IPS-18c (cell line): ENCODE results near the gene FNDC5.
"Not testable (repeated sequence)": the region's sequence is repeated elsewhere in the genome, so short reads cannot be mapped to it uniquely, and the experiment has no call there.

Experiments
- H3K4me3 ChIP-seq: 2 replicates; pipeline ENCODE4 v1.7.0; 2013; ENCODE audit warnings: low read depth, mild to moderate bottlenecking, low read length, moderate library complexity; ENCODE audit not compliant: insufficient read depth
- H3K9me3 ChIP-seq: one replicate; pipeline ENCODE4 v1.6.1; 2013; ENCODE audit warnings: mild to moderate bottlenecking, low read length, moderate library complexity; ENCODE audit not compliant: control insufficient read depth, insufficient read depth

FNDC5 gene

DNA sequence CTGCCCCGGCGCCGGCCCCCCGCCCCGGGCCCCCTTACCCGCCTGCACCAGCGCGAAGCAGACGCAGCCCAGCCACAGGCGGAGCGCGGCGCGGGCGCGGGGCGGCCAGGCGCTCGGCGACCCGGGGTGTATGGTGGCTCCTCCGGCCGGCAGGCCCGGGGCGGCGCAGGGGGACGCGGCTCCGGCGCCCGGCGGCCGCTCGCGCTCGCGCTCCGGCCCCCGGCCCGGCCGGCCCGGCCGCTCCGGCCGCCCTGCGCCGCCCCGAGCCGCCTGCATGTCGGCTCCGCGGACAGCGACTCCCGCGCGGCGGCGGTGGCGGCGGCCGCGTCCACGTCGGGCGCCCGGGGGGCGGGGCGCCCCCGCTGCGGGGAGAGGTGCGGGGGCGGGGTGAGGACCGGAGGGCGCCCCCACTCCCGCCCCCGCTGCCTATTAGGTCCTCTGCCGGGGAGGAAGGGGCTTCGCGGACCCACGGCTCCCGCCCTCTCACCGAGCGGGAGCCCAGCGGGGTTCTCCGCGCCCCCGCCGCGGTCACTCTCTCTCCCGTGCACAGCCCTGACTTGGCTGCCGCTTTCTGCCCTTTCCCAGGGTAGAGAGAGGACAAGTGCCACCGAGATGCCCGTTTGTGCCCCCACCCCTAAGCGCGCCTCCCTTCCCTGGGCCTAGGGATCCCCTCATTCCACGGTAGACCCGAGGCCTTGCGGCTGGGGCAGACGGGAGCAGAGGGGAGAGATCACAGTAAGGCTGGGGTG lies at the start of gene FNDC5:
Gene FNDC5, minus strand, starts transcription at position 298 of the 749 bp plus-strand sequence.
- Histone ChIP-seq H3K4me3 (peak within 1 kb of the TSS; percentile 57), H3K9me3 (no peaks in the 10 kb centered on the region)

DNA sequence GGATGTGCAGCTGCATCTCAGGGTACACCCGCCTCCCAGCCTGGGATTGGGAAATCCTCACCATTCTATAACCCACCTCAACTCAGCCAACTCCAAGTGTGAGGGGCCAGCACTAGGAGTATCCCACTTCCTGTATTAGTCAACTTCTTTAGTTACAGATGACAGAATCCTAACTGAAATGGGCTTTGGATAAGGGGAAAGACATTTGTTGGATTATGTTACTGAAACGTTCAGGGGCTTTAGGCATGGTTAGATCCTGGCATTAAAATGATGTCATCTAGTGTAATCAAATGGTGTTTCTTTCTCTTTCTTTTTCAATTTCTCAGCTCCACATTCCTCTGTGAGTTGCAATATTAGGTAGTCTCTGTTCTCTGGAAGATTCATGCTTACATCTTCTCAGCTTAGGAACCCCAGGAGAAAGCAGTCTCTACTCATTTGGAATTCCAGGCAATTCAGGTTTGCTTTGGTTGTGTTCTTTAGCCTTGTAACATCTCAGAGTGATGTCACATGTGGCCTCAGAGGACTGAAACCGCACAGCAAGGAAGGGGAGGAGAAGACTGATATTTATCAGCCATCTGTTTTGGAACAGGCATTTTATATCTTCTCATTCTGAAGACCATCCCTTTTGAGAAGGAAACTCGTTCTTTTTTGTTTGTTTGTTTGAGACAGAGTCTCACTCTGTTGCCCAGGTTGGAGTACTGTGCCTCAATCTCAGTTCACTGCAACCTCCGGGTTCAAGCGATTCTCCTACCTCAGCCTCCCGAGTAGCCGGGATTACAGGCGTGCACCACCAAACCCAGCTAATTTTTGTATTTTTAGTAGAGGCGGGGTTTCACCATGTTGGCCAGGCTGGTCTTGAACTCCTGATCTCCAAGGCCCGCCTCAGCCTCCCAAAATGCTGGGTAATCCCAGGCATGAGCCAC lies 49.4 kb upstream of the FNDC5 start:
- Histone ChIP-seq H3K9me3 (peaks cover 2% of the 10 kb centered on the region), H3K4me3 (no peak overlapping the region)

DNA sequence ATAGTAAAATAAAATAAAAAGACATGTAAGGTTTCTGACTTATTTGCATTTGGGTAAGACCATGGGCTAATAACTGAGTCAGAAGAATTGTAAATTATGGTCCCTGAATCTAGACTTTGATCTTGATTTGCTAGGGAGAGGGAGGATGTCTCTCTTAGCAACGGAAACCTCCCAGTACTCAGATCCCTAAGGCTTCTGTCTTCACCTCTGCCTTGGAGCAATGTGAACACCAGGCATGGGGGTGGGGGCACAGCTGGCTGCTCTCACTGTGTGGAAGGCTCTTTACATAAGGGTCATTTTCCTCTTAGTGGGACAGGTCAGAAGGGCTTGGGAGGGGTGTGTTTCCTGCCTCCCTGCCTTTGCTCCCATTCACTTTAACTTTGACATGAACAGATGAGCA lies 47.5 kb upstream of the FNDC5 start:
- peaks cover 2% of the 10 kb centered on the region for H3K9me3 ChIP-seq
- no peak overlapping the region for H3K4me3 ChIP-seq

DNA sequence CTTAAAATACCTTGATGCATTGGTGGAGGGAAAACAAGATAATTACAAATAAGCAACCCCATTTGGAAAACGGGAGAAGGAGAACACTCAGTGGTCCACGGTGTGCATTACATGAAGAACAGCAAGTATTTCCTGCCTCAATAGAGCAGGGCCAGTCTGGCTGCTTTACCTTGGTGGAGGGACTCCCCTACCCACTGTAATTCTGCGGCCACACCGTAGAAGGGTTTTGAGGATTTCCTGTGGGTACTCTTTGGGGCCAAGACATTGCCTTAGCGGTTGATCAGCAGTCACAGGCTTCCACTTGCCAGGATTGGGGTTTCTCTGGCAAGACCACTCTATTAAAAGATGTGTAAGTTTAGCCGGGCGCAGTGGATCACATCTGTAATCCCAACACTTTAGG lies 46.8 kb upstream of the FNDC5 start:
- Histone ChIP-seq H3K9me3 (peaks cover 2% of the 10 kb centered on the region), H3K4me3 (no peak overlapping the region)

DNA sequence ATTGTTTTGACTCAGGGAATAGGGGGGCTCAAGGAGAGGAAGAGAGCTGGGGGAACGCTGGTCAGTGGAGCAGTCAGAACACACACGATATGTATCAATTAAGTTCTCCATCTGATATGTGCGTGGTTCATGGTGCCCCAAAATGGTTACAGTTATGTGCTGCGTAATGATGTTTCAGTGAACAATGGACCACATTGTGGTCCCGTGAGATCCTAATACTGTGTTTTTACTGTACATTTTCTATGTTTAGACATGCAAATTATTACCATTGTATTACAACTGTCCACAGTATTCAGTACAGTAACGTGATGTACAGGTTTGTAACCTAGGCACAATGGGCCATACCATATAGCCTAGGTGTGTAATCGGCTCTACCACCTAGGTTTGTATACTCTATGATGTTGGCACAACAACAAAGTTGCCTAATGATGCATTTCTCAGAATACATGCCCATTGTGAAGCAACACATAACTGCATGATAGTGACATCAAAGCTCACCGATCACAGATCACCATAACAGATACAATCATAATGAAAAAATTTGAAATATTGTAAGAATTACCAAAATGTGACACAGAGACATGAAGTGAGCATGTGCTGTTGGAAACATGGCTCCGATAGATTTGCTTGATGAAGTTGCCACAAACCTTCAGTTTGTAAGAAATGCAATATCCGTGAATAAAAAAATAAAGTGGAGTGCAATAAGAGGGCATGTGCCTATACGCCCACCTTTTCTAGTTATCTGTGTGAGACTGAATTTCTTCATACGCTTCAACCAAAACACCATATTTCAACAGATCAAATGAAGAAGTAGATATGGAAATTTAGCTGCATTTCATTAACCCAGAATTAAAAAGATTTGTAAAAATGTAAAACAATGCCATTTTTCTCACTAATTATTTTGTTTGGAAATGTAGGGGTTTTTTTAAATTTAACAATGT lies 45.3 kb upstream of the FNDC5 start:
- Histone ChIP-seq H3K4me3 (no peak overlapping the region), H3K9me3 (peaks cover 2% of the 10 kb centered on the region)

DNA sequence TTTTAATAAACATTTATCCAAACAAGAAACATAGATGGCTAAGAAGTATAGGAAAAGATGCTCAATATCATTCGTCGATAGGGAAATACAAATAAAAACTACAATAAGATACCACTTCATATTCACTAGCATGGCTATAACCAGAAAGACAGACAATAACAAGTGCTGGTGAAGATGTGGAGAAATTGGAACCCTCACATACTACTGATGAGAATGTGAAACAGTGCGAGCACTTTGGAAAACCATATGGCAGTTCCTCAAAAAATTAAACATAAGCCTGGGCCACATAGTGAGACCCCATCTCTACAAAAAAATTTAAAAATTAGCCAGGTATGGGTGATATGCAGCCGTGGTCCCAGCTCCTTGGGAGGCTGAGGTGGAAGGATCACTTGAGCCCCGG lies 39.6 kb upstream of the FNDC5 start:
- Histone ChIP-seq H3K9me3 (no peaks in the 10 kb centered on the region), H3K4me3 (no peak overlapping the region)

DNA sequence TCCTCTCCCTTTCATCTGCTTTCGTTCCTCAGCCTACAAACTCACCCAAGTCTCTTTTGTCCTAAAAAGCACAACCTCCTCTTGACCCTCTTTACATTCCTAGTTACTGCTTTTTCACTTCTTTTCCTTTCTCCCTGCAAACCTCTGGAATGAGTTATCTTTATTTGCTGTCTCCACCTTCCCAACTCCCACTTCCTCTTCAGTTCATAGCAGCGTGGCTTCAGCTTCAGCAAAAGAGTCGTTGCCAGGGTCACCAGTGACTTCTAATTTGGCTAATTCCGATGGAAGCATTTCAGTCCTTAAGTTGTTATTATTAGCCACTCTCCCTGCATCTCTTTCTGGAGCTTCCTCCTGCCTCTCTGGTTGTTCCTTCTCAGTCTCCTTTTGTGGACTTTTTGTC lies 36.7 kb upstream of the FNDC5 start:
- H3K4me3 ChIP-seq: no peak overlapping the region
- no peaks in the 10 kb centered on the region for H3K9me3 ChIP-seq

DNA sequence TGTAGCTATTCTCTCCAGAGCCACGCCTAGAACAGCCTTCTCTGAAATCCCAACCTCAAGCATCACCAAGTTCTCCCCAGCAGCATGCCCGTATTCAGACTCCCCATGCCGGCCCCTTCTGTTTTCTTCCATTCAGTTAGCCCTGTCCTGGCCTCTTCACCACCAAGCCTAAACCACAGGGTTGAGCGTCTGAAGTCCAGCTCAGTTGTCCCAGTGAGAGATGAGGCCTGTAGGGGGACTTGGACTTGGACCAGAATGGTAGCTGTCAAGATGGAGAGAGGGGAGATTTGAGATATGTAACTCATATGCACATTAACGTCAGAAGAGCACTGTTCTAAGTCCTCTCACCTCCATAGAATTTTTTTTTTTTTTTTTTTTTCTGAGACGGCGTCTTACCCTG lies 35.9 kb upstream of the FNDC5 start:
- Histone ChIP-seq H3K4me3 (no peak overlapping the region), H3K9me3 (no peaks in the 10 kb centered on the region)

DNA sequence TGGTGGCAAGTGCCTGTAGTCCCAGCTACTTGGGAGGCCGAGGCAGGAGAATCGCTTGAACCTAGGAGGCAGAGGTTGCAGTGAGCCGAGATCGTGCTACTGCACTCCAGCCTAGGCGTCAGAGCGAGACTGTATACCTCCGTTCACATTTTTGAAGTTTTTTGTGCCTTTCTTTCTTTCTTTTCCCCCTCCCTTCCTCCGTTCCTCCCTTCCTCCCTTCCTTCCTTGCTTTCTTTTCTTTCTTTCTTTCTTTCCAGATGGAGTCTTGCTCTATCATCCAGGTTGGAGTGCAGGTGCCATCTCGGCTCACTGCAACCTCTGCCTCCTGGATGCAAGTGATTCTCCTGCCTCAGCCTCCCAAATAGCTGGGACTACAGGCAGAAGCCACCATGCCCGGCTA lies 34.9 kb upstream of the FNDC5 start:
- not testable (repeated sequence) for H3K9me3 ChIP-seq, H3K4me3 ChIP-seq

DNA sequence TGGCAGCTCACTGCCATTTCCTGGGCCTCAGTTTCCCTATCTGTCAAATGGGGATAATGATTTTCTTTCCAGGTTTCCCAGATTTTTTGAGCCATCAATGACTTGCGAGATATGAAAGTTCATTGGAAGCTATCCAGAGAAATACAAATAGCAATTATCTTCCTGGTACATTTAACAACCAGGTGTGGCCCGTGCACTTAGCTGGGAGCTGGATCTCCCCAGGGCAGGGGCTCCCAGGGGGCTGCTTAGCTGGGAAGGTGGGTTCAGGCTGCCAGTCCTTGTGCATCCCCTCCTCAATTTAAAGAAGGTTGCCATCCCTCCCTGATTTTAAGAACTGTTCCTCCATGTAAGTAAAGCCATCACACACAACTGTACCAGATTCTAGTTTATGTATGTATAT lies 34.1 kb upstream of the FNDC5 start:
- Histone ChIP-seq H3K9me3 (peaks cover 2% of the 10 kb centered on the region), H3K4me3 (no peak overlapping the region)

DNA sequence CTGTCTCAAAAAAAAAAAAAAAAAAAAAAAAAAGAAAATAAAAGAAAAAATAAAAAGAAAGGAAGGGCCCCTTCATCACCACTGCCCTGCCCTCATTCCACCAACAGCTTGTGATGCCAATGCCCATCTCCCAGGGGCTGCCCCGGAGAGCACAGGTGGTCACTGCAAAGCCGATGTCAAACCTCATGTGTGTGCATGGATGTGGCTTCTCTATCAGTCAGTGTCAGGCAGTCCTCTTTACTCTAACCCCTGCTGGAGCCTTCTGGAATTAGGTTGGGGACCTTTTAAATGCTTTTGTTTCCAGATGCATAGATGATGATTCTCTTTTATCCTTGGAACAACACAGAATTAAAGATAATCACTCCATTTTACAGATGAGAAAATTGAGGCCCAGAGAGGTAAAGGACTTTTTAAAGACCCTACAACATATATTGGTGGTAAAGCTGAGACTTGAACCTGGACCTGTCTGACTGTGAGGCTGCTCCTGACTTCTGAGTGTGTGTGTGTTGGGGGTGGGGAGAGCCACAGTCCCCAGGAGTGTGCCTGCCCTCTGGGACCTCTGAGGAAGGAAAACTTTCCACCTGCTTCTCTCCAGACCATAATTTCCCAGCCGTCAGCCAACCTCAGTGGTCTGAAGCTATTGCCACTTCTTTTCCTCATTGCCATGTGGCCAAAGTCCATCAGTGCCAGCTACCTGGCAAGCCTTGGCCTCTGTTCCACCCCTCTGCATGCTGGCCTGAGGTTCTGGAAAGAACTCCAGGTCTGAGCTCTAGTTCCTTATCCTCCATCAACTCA lies 33.5 kb upstream of the FNDC5 start:
- Histone ChIP-seq H3K4me3 (no peak overlapping the region), H3K9me3 (peaks cover 2% of the 10 kb centered on the region)

DNA sequence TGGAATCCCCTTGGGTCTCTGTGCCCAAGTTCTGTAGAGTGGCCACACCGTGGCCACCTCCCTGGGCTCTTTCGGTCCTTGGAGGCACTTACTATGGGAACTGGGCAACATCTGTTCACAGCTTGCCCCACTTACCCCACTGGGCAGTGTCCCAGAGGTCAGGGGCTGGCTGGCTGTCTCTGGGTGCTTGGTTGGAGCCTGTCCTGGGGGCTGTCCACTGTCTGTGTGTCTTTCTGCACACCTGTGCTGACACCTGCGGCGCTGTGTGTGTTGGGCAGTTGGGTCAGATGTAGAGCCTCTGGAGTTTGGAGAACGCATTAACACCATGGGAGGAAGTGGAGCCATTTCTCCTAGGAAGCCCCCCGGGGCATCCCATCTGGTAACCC lies 31.8 kb upstream of the FNDC5 start:
- Histone ChIP-seq H3K9me3 (peaks cover 2% of the 10 kb centered on the region), H3K4me3 (no peak overlapping the region)

DNA sequence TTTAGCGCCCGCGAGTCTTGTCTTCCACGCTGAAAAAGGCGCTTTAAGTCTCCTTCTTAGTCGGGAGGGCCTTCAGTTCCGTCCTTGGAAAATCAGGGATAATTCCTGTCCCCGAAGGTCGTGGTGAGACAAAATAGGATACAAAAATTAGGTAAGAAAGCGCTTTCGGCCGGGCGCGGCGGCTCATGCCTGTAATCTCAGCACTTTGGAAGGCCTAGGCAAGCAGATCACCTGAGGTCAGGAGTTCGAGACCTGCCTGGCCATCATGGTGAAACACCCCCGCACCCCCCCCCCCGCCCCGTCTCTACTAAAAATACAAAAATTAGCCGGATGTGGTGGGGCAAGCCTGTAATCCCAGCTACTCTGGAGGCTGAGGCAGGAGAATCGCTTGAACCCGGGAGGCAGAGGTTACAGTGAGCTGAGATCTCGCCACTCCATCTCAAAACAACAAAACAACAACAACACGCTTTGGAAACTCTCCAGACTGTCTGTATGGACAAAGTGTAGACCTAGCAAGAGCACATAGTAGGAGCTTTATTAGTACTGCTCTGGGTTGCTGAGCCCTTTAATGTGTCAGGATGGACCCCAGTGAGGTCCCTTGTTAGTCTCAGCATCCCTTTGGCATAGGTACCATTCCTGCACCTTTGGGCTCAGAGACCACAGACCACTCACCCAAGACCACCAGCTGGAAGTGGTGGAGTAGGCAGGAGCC lies 31.3 kb upstream of the FNDC5 start:
- H3K4me3 ChIP-seq: peak overlapping the region; percentile 51

DNA sequence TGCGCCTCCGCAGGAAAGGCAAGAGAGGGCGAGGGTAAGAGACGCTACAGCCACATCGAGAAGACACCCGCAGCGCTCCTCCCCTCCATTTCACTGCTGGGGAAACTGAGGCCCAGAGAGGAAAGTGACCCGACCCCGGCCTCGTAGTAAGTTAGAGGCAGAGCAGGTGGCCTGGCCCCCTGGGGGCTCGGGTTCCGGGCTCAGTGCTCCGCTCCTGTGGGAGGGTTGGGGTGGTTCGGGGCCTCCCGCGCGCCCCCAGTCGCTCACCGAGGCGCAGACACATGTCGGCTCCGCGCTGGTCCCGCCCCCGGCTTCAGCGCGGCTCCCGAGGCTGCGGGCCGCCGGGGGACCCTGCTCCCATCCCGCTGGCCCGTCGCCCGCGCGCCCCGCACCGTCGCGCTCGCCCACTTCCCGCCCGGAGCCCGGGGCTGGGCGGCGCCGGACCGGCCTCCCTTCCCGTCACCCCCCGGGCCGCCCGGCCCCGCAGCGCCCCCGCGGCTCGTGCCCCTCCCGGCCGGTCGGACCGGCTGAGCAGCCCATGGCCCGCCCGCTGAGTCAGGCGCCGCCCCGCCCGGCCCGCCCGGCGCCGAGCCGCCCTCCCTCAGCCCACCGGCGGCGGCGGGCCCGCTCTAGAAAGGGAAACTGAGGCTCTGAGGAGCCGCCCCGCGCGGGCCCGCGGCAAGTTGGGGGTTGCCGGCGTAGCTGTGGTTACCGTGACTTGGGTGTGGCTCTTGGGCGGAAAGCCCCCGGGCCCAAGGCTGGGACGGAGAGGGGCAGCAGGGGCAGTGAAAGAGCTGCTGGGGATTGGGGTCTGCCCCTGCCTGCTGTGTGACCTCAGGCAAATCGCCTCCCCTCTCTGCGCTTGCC lies 30.5 kb upstream of the FNDC5 start, which contains the start of gene TMEM54:
Gene TMEM54, minus strand, starts transcription at position 434 of the 867 bp plus-strand sequence. Its CDS starts 151 bp downstream, at position 283.
- Histone ChIP-seq H3K4me3 (peak within 1 kb of the TSS; percentile 51), H3K9me3 (peaks cover 2% of the 10 kb centered on the region)

More for the DNA sequence above, 31.3 kb upstream of the FNDC5 start:
- peaks cover 2% of the 10 kb centered on the region for H3K9me3 ChIP-seq

DNA sequence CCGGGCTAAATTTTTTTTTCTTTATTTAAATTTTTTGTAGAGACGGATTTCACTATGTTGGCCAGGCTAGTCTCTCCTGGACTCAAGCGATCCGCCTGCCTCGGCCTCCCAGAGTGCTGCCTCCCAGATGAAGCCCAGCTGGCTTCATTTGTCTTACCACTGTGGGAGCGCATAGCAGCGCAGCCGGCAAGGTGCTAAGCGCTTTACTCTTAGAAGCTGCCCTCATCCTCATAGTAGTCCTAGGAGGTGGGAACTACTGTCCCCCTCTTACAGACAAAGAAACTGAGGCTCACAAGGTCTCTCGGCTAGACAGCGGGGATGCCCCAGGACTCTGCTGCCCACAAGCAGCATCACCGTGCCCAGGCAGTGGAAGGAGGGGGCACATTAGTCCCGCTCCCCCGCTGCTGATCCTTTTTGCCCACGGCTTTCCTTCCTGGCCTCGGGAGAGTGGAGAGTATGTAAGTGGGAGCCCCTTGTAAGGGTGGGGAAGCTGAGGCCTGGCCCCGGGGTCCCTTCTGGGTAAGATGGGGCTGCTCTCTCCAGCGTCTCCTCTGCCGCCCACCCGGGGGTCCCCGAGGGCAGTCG lies 29.8 kb upstream of the FNDC5 start:
- Histone ChIP-seq H3K9me3 (peaks cover 2% of the 10 kb centered on the region), H3K4me3 (peak overlapping the region; percentile 51)
